ENCODE results near the gene PRAC2.

- TF ChIP-seq, protein P1, sequence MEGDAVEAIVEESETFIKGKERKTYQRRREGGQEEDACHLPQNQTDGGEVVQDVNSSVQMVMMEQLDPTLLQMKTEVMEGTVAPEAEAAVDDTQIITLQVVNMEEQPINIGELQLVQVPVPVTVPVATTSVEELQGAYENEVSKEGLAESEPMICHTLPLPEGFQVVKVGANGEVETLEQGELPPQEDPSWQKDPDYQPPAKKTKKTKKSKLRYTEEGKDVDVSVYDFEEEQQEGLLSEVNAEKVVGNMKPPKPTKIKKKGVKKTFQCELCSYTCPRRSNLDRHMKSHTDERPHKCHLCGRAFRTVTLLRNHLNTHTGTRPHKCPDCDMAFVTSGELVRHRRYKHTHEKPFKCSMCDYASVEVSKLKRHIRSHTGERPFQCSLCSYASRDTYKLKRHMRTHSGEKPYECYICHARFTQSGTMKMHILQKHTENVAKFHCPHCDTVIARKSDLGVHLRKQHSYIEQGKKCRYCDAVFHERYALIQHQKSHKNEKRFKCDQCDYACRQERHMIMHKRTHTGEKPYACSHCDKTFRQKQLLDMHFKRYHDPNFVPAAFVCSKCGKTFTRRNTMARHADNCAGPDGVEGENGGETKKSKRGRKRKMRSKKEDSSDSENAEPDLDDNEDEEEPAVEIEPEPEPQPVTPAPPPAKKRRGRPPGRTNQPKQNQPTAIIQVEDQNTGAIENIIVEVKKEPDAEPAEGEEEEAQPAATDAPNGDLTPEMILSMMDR (IDR thresholded peaks at IDR 0.05): no peak
- no peak for TF ChIP-seq POLR2A (IDR thresholded peaks at IDR 0.05)
Observed at GRCh38 chr17:48723423-48724250, 652 bp downstream of the PRAC2 start.

All from body of pancreas (tissue), 4 donors.